Hindlimb muscle (tissue), 1 donor: ENCODE results near the gene MAP3K5. TPM values are rescaled to one million over a fixed set of nuclear protein-coding genes. Genes with fewer than 3 reads are reported as not detected.

Experiments used
- DNase-seq: peaks from one replicate; pipeline ENCODE4 v3.0.0-alpha.2; 2013
- polyA plus RNA-seq: library from polyadenylated mRNA; unstranded; fragments of 120-200 nt; gene quantifications from one replicate; pipeline ENCODE4 v1.2.1, GENCODE V29; 2013; ENCODE audit not compliant: insufficient read length

The MAP3K5 gene
- polyA plus RNA-seq, 1 donor = 3.1 TPM

- no peak for DNase-seq
Measured at GRCh38 chr6:136641873-136642465, 150.3 kb downstream of the MAP3K5 start.

GRCh38 chr6:136641166-136641565, 151.1 kb downstream of the MAP3K5 start:
- DNase-seq = no peak

- DNase-seq = no peak
Measured at GRCh38 chr6:136640132-136640915, 152.0 kb downstream of the MAP3K5 start.

GRCh38 chr6:136639702-136640101, 152.6 kb downstream of the MAP3K5 start:
- DNase-seq = no peak

- no peak for DNase-seq
Measured at GRCh38 chr6:136635615-136636014, 156.7 kb downstream of the MAP3K5 start.

GRCh38 chr6:136633355-136633754, 158.9 kb downstream of the MAP3K5 start:
- no peak for DNase-seq

GRCh38 chr6:136628996-136629395, 163.3 kb downstream of the MAP3K5 start:
- DNase-seq = no peak

GRCh38 chr6:136627191-136627590, 165.1 kb downstream of the MAP3K5 start:
- no peak for DNase-seq

- no peak for DNase-seq
Measured at GRCh38 chr6:136625293-136625692, 167.0 kb downstream of the MAP3K5 start.

- no peak for DNase-seq
Measured at GRCh38 chr6:136624347-136624746, 167.9 kb downstream of the MAP3K5 start.

- DNase-seq = no peak
Measured at GRCh38 chr6:136618086-136618485, 174.2 kb downstream of the MAP3K5 start.

- no peak for DNase-seq
Measured at GRCh38 chr6:136616527-136616926, 175.8 kb downstream of the MAP3K5 start.

GRCh38 chr6:136614994-136615393, 177.3 kb downstream of the MAP3K5 start:
- DNase-seq = no peak

- DNase-seq = no peak
Measured at GRCh38 chr6:136614350-136614749, 177.9 kb downstream of the MAP3K5 start.

GRCh38 chr6:136613477-136613876, 178.8 kb downstream of the MAP3K5 start:
- DNase-seq = no peak

- no peak for DNase-seq
Measured at GRCh38 chr6:136612666-136613389, 179.4 kb downstream of the MAP3K5 start.

- no peak for DNase-seq
Measured at GRCh38 chr6:136611746-136612145, 180.5 kb downstream of the MAP3K5 start.

GRCh38 chr6:136611133-136611532, 181.1 kb downstream of the MAP3K5 start:
- DNase-seq = no peak

- no peak for DNase-seq
Measured at GRCh38 chr6:136609873-136610706, 182.2 kb downstream of the MAP3K5 start.

- DNase-seq = no peak
Measured at GRCh38 chr6:136608991-136609390, 183.3 kb downstream of the MAP3K5 start.

GRCh38 chr6:136607932-136608772, 184.1 kb downstream of the MAP3K5 start:
- DNase-seq = no peak
